HG02970 (cell line): ENCODE results near the gene HLA-DMB.

Source experiments
- ATAC-seq: cut with Tn5 transposase; IDR thresholded peaks from one replicate; pipeline ENCODE4 v1.9.1; 2021; ENCODE audit warnings: mild to moderate bottlenecking, moderate library complexity, moderate number of reproducible peaks; ENCODE audit not compliant: unreplicated experiment, low FRiP score

The HLA-DMB gene

DNA sequence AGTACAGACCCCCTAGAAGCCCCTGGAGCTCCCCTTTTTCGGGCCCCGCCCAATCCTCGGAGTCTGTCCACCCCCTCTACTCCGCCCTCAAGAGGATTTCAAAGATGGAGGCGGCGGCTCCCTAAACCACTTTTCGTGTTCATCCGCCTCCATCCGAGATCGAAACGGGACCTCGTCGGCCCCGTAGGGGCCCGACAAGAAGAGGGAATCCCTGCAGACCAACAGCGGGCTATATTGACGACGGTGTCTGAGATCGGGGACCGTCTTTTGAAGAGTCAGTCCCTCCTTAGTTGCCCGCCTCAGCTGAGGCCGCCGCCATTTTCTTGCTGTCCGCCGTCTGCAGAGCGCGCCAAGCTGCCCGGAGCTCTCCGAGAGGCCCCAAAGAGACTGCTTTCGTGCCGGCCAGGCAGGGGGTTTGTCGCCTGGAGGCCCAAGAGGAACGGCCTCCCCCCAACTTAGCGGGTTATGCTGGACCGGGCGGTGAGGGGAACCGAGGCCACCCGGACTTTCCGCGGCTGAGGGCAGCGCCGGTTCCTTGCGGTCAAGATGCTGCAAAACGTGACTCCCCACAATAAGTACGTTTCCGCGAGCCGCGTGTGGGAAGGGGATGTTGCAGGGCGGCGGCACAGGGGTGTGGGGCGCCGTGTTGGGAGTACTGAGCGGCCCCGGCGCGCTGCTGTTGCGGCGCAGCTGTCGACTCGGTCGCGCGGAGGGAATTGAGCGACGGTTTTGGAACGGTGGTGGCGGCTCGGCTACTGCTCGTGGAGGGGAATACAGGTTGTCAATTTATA lies 31.7 kb upstream of the HLA-DMB start:
- peak; percentile 5 for ATAC-seq

- peak; percentile 47 for ATAC-seq
These were observed 30.9 kb upstream of the HLA-DMB start for GRCh38 chr6:32971581-32972352.

GRCh38 chr6:32971242-32971580 lies 30.4 kb upstream of the HLA-DMB start:
- no peak for ATAC-seq

GRCh38 chr6:32970413-32971241 lies 29.8 kb upstream of the HLA-DMB start:
- ATAC-seq = no peak

DNA sequence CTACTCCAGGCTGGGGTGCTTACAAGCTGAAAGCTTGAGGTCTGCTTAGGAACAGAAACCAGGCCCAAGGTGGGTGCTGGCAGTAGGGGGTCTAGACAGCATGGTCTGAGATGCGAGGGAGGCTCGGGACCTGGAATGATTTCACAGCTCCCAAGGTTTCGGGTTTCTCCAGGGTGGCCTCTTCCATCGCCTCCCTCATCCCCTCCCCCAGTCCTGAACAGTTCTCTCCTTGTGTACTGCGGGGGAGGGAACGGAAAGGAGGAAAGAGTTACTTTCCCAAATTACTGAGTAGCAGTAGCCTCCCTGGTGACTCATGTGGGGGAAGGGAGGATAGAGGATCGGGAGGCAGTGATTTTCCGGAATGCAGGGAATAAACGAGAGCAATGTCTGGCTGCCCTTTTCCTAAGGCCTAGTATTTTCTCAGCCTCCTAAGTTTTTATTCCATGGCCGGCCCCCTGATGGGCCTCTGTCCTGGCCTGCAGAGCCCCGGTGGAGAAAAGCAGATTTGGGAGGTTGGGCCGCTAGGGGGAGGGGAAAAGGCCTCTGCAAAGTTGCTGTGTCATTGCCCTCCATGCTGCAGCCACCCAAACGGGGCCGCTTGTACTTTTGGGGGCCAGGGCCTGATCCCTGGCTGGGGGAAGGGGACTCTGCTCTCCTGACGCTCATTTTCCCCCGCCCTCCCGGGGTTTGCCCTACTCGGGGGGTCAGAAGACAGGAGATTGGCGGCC lies 29.0 kb upstream of the HLA-DMB start:
- no peak for ATAC-seq

GRCh38 chr6:32968867-32969684 lies 28.2 kb upstream of the HLA-DMB start:
- no peak for ATAC-seq

DNA sequence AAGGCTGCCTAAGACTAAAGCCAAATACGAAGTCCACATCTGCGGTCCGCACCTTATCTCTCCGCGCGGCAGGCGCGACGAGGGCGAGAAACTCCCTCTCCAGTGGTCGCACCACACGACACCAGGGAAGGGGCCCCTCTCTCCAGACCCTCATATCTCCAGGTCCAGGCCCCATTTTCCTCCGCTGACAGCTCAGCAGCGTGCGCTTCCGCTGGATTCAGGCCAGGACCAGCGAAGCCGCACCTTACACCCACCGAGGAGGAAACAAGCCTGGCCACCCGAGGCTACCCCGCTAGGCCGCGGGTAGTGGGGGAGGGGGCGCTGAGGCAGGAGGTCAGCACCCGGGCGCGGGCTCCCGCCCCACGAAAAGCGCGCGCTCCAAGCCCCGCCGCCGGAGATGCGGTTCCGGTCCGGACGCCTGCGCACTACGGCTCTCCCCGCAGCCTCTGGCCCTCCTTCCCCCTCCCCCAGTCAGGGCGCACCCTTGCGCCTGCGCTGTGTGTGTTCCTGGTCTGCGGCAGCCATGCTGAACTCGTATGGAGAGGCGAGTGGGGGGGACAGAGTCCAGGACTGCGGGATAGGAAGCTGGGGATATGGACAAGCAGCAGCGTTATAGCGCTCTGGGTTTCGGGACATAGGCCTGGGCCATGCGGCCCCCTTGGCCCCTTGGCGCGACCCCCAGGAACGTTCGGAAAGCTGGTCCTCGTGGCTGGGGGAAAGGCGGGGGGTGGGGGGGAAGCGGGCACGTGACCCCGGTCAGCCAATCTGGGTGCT lies 27.5 kb upstream of the HLA-DMB start, which contains the start of gene BRD2:
Gene BRD2, plus strand, starts transcription at position 502 of the 774 bp plus-strand sequence. CDS start 4,305 bp downstream, outside the sequence.
- ATAC-seq = peak; percentile 31

DNA sequence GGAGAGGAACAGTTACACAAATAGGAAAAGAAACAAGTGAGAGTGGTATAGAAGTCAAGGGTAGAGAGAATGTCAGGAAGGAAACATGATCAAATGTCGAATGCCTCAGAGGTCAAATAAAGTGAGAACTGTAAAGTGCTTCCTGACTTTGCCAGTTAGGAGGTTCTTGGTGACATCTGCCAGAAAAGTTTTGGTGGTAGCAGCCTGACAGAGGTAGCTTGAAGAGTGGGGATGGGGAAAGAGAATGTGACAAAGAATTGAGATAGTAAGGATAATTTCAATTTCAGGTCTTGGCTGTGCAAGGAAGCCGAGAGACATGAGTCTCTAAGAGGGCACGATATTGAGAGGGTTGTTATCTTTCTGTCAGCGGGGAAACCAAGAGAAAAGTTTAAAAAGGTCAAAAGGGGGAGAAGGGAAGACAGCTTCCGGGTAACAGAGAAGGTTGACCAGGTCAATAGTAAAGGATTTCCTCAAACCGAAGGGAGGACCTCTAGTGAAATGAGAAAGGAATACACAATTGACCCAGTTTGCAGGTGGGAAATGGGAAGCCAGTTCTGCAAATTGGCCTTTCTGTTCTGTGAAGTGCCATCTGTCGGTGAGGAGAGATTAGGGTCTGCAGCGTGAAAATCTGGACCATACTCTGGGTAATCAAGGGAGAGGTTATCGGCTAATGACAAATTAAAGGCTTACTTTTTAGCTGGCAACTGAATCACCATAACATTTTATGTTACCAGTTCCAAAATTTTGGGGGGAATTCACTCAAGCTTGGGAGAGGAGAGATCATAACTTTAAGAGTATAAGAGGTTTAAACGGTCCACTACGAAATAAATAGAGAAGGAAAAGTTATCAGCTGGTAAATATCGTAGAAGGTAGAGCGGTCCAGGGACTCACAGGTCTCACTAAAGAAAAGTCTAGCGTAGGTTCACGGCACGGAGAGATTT lies 26.6 kb upstream of the HLA-DMB start:
- no peak for ATAC-seq

GRCh38 chr6:32964776-32965175 lies 23.9 kb upstream of the HLA-DMB start:
- ATAC-seq = no peak

GRCh38 chr6:32963866-32964265 lies 23.0 kb upstream of the HLA-DMB start:
- no peak for ATAC-seq

DNA sequence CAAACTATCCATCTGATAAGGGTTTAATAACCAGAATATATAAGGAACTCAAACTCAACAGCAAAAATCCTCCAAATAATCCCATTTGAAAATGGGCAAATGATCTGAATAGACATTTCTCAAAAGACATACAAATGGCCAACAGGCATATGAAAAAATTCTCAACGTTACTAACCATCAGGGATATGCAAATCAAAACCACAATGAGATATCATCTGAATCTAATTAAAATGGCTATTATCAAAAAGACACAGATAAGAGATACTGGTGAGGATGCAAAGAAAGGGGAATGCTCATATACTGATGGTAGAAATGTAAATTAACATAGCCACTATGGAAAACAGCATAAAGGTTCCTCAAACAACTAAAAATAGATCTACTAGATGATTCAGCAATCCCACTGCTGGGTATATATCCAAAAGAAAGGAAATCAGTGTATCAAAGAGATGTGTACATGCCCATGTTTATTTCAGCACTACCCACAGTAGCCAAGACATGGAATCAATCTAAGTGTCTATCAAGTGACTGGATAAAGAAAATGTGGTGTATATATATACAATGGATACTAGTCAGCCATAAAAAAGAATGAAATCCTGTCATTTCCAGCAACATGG lies 21.5 kb upstream of the HLA-DMB start:
- ATAC-seq = no peak

GRCh38 chr6:32960563-32960962 lies 19.7 kb upstream of the HLA-DMB start:
- ATAC-seq = no peak

DNA sequence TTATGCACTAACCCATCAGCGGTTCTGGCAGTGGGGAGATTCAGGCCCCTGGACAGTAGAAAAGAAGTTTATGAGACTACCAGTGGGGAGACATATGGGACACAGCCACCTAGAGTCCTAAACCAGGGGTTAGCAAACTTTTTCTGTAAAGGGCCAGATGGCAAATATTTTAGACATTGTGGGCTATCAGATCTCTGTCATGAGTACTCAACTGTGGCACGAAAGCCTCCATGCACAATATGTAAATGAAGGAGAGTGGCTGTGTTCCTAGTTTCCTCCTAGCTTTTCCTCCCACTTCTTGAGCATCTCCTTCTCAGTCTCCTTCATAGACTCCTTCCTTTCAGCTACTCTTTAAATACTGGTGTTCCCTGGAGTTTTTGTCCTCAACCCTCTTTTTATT lies 15.3 kb upstream of the HLA-DMB start:
- ATAC-seq = no peak

GRCh38 chr6:32954986-32955802 lies 14.4 kb upstream of the HLA-DMB start:
- ATAC-seq = no peak

DNA sequence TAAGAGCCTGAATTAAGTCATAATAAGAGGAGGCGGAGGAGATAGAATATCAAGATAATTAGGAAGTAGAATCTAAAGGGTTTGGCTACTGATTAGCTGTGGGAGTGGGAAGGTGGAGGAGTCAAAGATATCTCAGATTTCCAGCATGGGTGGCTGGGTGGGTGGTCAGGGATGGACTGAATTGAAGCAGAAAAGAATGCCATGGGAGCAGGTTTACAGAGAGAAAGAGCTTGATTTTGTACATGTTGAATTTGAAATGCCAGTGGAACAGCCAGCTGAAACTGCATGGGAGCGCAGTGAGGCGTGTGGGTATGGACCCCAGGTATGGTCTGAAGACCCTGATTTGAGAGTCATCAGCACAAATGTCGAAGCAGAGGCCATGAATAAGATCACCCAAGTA lies 13.4 kb upstream of the HLA-DMB start:
- no peak for ATAC-seq

GRCh38 chr6:32953775-32954174 lies 12.9 kb upstream of the HLA-DMB start:
- no peak for ATAC-seq
